UCSD-AML1 (cell line): ENCODE measurements around the gene MRPS7.
A peak's percentile ranks its signal among the peaks of the same experiment; 100 is the strongest.
"Not testable (repeated sequence)": the region's sequence is repeated elsewhere in the genome, so short reads cannot be mapped to it uniquely, and the experiment has no call there.

Experiments
- DNase-seq: peaks from one replicate; lab custom pipeline; 2025; ENCODE audit not compliant: unreplicated experiment; lab: John Stamatoyannopoulos, UW

Gene MRPS7

GRCh38 chr17:75270966-75271232, 9.2 kb downstream of the MRPS7 start, which contains the start of gene MIF4GD:
MIF4GD (minus strand) TSS chr17:75271231; CDS start chr17:75270195, 1,036 bp downstream.
- DNase-seq: no peak

- DNase-seq: peak; percentile 89
Observed at GRCh38 chr17:75271233-75271954, 9.7 kb downstream of the MRPS7 start.

GRCh38 chr17:75271955-75272847, 10.5 kb downstream of the MRPS7 start:
- no peak for DNase-seq

GRCh38 chr17:75272848-75273184, 11.1 kb downstream of the MRPS7 start:
- no peak for DNase-seq

GRCh38 chr17:75273977-75274708, 12.5 kb downstream of the MRPS7 start:
- no peak for DNase-seq

- no peak for DNase-seq
Observed at GRCh38 chr17:75277664-75278071, 16.0 kb downstream of the MRPS7 start.

GRCh38 chr17:75280189-75280588, 18.5 kb downstream of the MRPS7 start:
- not testable (repeated sequence) for DNase-seq

- no peak for DNase-seq
Observed at GRCh38 chr17:75285123-75285522, 23.4 kb downstream of the MRPS7 start.

GRCh38 chr17:75287221-75287620, 25.5 kb downstream of the MRPS7 start:
- DNase-seq: no peak

- DNase-seq: no peak
Observed at GRCh38 chr17:75288359-75288758, 26.7 kb downstream of the MRPS7 start.

- DNase-seq: peak; percentile 60
Observed at GRCh38 chr17:75288770-75289114, 27.1 kb downstream of the MRPS7 start.

GRCh38 chr17:75289115-75289831, 27.6 kb downstream of the MRPS7 start, which contains the start of gene SLC25A19:
SLC25A19 (minus strand) TSS chr17:75289433; CDS start chr17:75286764, 2,669 bp downstream.
- peak; percentile 98 for DNase-seq

GRCh38 chr17:75289832-75290337, 28.2 kb downstream of the MRPS7 start:
- DNase-seq: peak; percentile 70

GRCh38 chr17:75292810-75293448, 31.2 kb downstream of the MRPS7 start:
- not testable (repeated sequence) for DNase-seq

GRCh38 chr17:75295201-75296158, 33.8 kb downstream of the MRPS7 start:
- DNase-seq: no peak

GRCh38 chr17:75300280-75300679, 38.6 kb downstream of the MRPS7 start:
- DNase-seq: no peak

- DNase-seq: no peak
Observed at GRCh38 chr17:75301049-75301448, 39.4 kb downstream of the MRPS7 start.

GRCh38 chr17:75301502-75302206, 40.0 kb downstream of the MRPS7 start:
- DNase-seq: no peak
